Left ventricle myocardium inferior (tissue), 1 donor: Measurements from ENCODE around the gene CEP152. TPM values are rescaled to one million over a fixed set of nuclear protein-coding genes. Genes with fewer than 3 reads are reported as not detected.

Source experiments
- DNase-seq: peaks from one replicate; pipeline ENCODE4 v3.0.0-alpha.2; 2020
- H3K27ac ChIP-seq: fragments of 200-600 bp; replicated peaks from 2 replicates; pipeline ENCODE4 v1.8.0; 2021
- H3K27me3 ChIP-seq: fragments of 200-600 bp; 2 replicates; pipeline ENCODE4 v1.8.0; 2021; ENCODE audit warnings: low read depth
- H3K36me3 ChIP-seq: fragments of 200-600 bp; 2 replicates; pipeline ENCODE4 v1.8.0; 2021
- H3K4me1 ChIP-seq: fragments of 200-600 bp; 2 replicates; pipeline ENCODE4 v1.8.0; 2021
- H3K4me3 ChIP-seq: fragments of 200-600 bp; 2 replicates; pipeline ENCODE4 v1.8.0; 2021; ENCODE audit warnings: mild to moderate bottlenecking, moderate library complexity
- H3K9me3 ChIP-seq: fragments of 200-600 bp; replicated peaks from 2 replicates; pipeline ENCODE4 v1.8.0; 2021
- CTCF ChIP-seq: fragments of 200-600 bp; IDR thresholded peaks from 2 replicates; pipeline ENCODE4 v1.8.0; 2021; ENCODE audit warnings: antibody characterized with exemption, mild to moderate bottlenecking, borderline replicate concordance
- intact Hi-C: fragments of 100-400 bp; cut with micrococcal nuclease; formaldehyde crosslinking; loops from one replicate; pipeline ENCODE4 v1.11.0; 2022
- total RNA-seq: library from RNA; stranded (reverse); fragmentation: NEBNext Ultra II Directional; extraction: Animal tissue kit (Norgen Biotek cat#: 25700); gene quantifications from one replicate; pipeline ENCODE4 v1.2.1, GENCODE V29; 2021
- donor health status: DM: no; HTN: yes; CAD: no; lungs with severe emphysema.

Gene CEP152
- total RNA-seq, 1 donor from 2014 or later = 1.3 TPM

- Histone ChIP-seq H3K9me3 (peaks cover 32% of the 10 kb centered on the region), H3K36me3 (peaks cover 9% of the 10 kb centered on the region), H3K4me1 (no peaks in the 10 kb centered on the region), H3K4me3 (no peak overlapping the region), H3K27ac (no peak overlapping the region), H3K27me3 (no peaks in the 10 kb centered on the region)
- intact Hi-C loops = no loop called here
- DNase-seq = no peak
- no peak for TF ChIP-seq CTCF
Measured at GRCh38 chr15:48730506-48730905, 80.4 kb downstream of the CEP152 start.

- TF ChIP-seq CTCF = no peak
- H3K4me1 ChIP-seq = no peaks in the 10 kb centered on the region
- H3K27ac ChIP-seq = no peak overlapping the region
- no peaks in the 10 kb centered on the region for H3K36me3 ChIP-seq
- no peaks in the 10 kb centered on the region for H3K9me3 ChIP-seq
- intact Hi-C loops = no loop called here
- no peaks in the 10 kb centered on the region for H3K27me3 ChIP-seq
- DNase-seq = no peak
- no peak overlapping the region for H3K4me3 ChIP-seq
Measured at GRCh38 chr15:48723969-48724368, 86.9 kb downstream of the CEP152 start.

GRCh38 chr15:48722764-48723661 lies 87.9 kb downstream of the CEP152 start:
- DNase-seq = no peak
- no peak for TF ChIP-seq CTCF
- intact Hi-C loops = no loop called here
- H3K27ac ChIP-seq = no peak overlapping the region
- H3K4me1 ChIP-seq = no peaks in the 10 kb centered on the region
- no peaks in the 10 kb centered on the region for H3K27me3 ChIP-seq
- H3K36me3 ChIP-seq = no peaks in the 10 kb centered on the region
- no peaks in the 10 kb centered on the region for H3K9me3 ChIP-seq
- no peak overlapping the region for H3K4me3 ChIP-seq

- no peaks in the 10 kb centered on the region for H3K27me3 ChIP-seq
- intact Hi-C loops = no loop called here
- no peak for DNase-seq
- peaks cover 8% of the 10 kb centered on the region for H3K9me3 ChIP-seq
- H3K4me3 ChIP-seq = no peak overlapping the region
- peak overlapping the region; percentile 59 for H3K27ac ChIP-seq
- no peaks in the 10 kb centered on the region for H3K4me1 ChIP-seq
- TF ChIP-seq CTCF = no peak
- no peaks in the 10 kb centered on the region for H3K36me3 ChIP-seq
Measured at GRCh38 chr15:48721061-48721810, 89.6 kb downstream of the CEP152 start.

- Histone ChIP-seq H3K9me3 (peaks cover 14% of the 10 kb centered on the region), H3K36me3 (peaks cover 3% of the 10 kb centered on the region), H3K27me3 (no peaks in the 10 kb centered on the region), H3K4me1 (no peaks in the 10 kb centered on the region), H3K4me3 (no peak overlapping the region), H3K27ac (peak overlapping the region; percentile 59)
- intact Hi-C loops = no loop called here
- no peak for DNase-seq
- TF ChIP-seq CTCF = no peak
Measured at GRCh38 chr15:48720646-48721045, 90.2 kb downstream of the CEP152 start.
